ENCODE measurements around the gene MAPK10. TPM values are rescaled to one million over a fixed set of nuclear protein-coding genes. Genes with fewer than 3 reads are reported as not detected.

Gene MAPK10
- 8.9 TPM for total RNA-seq

DNA sequence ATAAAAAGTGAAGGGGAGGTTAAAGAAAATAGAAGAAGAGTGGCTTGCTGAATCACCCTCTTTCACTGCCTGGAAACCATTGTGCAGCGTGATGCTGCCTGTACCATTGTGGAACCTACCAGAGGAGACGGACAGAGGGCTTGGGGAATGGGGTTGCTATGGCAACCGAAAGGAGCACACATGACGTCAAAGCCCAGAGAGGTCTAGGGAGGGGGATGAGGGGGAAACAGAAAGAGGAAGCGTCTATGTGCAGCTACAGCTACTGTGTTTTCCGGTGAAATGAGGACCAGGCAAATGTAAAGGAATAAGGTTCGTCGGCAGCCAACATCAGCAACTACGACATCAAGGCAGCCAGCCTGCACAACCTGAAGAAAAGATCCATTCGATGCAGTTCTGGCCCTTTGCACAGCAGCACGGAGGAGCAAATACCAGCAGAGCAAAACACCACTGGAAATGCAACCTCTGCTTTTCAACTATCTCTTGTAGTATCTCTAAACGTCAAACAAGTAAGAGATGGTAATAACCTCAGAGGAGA, at the start of gene MAPK10:
Gene MAPK10 (minus strand): TSS at position 110 of the 535 bp plus-strand sequence.
- Histone ChIP-seq H3K27ac (ENCODE audit: low read depth, low read length) (no peak within 1 kb of the TSS), H3K9me3 (ENCODE audit: control insufficient read depth in 3 of 3, low read length in 3 of 3) (no peaks in the 10 kb centered on the region), H3K36me3 (ENCODE audit: control insufficient read depth in 3 of 3, insufficient read depth in 3 of 3, low read length in 3 of 3) (no peaks in the 10 kb centered on the region), H3K9ac (ENCODE audit: low read depth in 1 of 3, low read length in 3 of 3) (peak within 1 kb of the TSS in 2 of 3 donors; percentile 51 to 54), H3K27me3 (ENCODE audit: control insufficient read depth in 3 of 3, insufficient read depth in 3 of 3, low read length in 3 of 3) (no peaks in the 10 kb centered on the region), H3K4me1 (ENCODE audit: control insufficient read depth in 3 of 3, insufficient read depth in 3 of 3, low read length in 3 of 3) (peaks cover 10 to 16% (median 14%) of the 10 kb centered on the region in 3 donors), H3K4me3 (ENCODE audit: low read length in 3 of 3) (peak within 1 kb of the TSS; percentile 54 to 72 (median 71))

DNA sequence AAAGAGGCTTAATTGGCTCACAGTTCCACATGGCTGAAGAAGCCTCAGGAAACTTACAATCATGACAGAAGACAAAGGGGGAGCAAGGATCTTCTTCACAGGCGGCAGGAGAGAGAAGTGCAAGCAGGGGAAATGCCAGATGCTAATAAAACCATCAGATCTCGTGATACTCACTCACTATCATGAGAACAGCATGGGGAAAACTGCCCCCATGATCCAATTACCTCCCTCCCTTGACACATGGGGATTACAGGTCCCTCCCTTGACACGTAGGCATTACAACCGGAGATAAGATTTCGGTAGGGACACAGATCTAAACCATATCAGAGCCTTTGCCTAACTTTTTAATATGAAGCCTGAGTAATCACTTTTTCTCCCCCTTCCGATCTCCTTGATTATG, 43.7 kb upstream of the MAPK10 start:
- no peaks in the 10 kb centered on the region for H3K9me3 ChIP-seq (ENCODE audit: control insufficient read depth in 3 of 3, low read length in 3 of 3)
- H3K9ac ChIP-seq (ENCODE audit: low read depth in 1 of 3, low read length in 3 of 3) = no peak overlapping the region
- no peaks in the 10 kb centered on the region for H3K4me1 ChIP-seq (ENCODE audit: control insufficient read depth in 3 of 3, insufficient read depth in 3 of 3, low read length in 3 of 3)
- no peaks in the 10 kb centered on the region for H3K36me3 ChIP-seq (ENCODE audit: control insufficient read depth in 3 of 3, insufficient read depth in 3 of 3, low read length in 3 of 3)
- no peak overlapping the region for H3K4me3 ChIP-seq (ENCODE audit: low read length in 3 of 3)
- no peak overlapping the region for H3K27ac ChIP-seq (ENCODE audit: low read depth, low read length)
- no peaks in the 10 kb centered on the region for H3K27me3 ChIP-seq (ENCODE audit: control insufficient read depth in 3 of 3, insufficient read depth in 3 of 3, low read length in 3 of 3)

DNA sequence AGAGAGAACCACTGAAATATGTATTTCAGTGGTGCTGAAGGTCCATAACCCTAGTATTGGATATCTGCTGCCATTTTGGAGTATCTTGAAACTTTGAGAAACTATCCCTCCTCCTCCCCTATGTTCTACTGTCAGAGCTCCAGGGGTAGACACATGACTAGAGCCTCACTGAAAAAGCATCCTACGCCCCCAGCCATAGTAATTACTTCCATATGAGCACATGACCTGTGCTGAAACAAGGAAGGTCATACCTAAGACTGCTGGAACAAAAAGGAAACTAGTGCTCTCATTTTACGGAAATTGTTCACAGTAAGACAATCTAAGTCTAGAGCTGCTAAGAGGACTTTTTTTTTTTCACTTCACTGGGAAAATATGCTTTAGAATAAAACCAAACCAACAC, 42.0 kb upstream of the MAPK10 start:
- Histone ChIP-seq H3K9ac (ENCODE audit: low read depth in 1 of 3, low read length in 3 of 3) (no peak overlapping the region), H3K27me3 (ENCODE audit: control insufficient read depth in 3 of 3, insufficient read depth in 3 of 3, low read length in 3 of 3) (no peaks in the 10 kb centered on the region), H3K4me3 (ENCODE audit: low read length in 3 of 3) (no peak overlapping the region)

DNA sequence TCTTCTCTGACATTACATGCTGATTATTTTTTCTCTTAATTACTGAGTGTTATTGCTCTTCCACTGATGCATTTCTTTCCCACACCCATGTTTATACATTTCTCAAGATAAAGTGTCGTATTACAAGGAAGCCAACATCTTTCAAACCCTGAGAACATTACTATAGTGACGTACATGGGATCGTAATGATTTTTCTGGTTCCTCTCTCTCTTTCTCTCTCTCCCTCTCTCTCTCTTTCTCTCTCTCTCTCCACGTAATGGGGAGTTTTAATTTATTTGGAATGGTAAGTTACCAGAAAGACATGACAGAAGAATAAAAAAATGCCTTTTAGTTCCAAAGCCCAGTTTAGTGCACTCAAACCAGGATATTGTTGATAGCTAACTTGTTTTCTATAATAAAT, 40.4 kb upstream of the MAPK10 start:
- Histone ChIP-seq H3K27me3 (ENCODE audit: control insufficient read depth in 3 of 3, insufficient read depth in 3 of 3, low read length in 3 of 3) (no peaks in the 10 kb centered on the region), H3K4me3 (ENCODE audit: low read length in 3 of 3) (no peak overlapping the region), H3K9me3 (ENCODE audit: control insufficient read depth in 3 of 3, low read length in 3 of 3) (no peaks in the 10 kb centered on the region), H3K36me3 (ENCODE audit: control insufficient read depth in 3 of 3, insufficient read depth in 3 of 3, low read length in 3 of 3) (no peaks in the 10 kb centered on the region), H3K27ac (ENCODE audit: low read depth, low read length) (no peak overlapping the region), H3K9ac (ENCODE audit: low read depth in 1 of 3, low read length in 3 of 3) (no peak overlapping the region), H3K4me1 (ENCODE audit: control insufficient read depth in 3 of 3, insufficient read depth in 3 of 3, low read length in 3 of 3) (no peaks in the 10 kb centered on the region)

More for the DNA sequence above, 42.0 kb upstream of the MAPK10 start:
- H3K36me3 ChIP-seq (ENCODE audit: control insufficient read depth in 3 of 3, insufficient read depth in 3 of 3, low read length in 3 of 3) = no peaks in the 10 kb centered on the region
- H3K27ac ChIP-seq (ENCODE audit: low read depth, low read length) = no peak overlapping the region
- no peaks in the 10 kb centered on the region for H3K9me3 ChIP-seq (ENCODE audit: control insufficient read depth in 3 of 3, low read length in 3 of 3)
- H3K4me1 ChIP-seq (ENCODE audit: control insufficient read depth in 3 of 3, insufficient read depth in 3 of 3, low read length in 3 of 3) = no peaks in the 10 kb centered on the region

DNA sequence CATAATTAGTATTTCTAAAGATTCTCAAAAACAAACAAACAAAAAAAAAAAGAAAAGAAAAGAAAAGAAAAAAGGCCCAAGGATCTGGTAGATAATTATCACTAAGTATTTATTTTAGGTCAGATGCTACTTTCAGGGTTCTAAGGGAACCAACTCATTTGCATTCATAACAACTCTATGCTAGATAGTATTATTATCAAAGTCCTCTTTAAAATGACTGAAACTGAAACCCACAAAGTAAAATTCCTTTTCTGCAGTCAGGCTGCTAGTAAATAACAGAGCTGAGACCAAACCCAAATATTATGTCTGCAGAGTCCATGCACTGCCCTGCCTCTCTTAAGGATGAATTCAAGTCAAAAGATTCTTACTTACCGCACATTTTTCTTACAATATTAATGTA, 38.3 kb upstream of the MAPK10 start:
- Histone ChIP-seq H3K9me3 (ENCODE audit: control insufficient read depth in 3 of 3, low read length in 3 of 3) (no peaks in the 10 kb centered on the region), H3K27ac (ENCODE audit: low read depth, low read length) (no peak overlapping the region), H3K4me1 (ENCODE audit: control insufficient read depth in 3 of 3, insufficient read depth in 3 of 3, low read length in 3 of 3) (no peaks in the 10 kb centered on the region), H3K4me3 (ENCODE audit: low read length in 3 of 3) (no peak overlapping the region), H3K36me3 (ENCODE audit: control insufficient read depth in 3 of 3, insufficient read depth in 3 of 3, low read length in 3 of 3) (no peaks in the 10 kb centered on the region), H3K9ac (ENCODE audit: low read depth in 1 of 3, low read length in 3 of 3) (no peak overlapping the region), H3K27me3 (ENCODE audit: control insufficient read depth in 3 of 3, insufficient read depth in 3 of 3, low read length in 3 of 3) (no peaks in the 10 kb centered on the region)

- H3K4me1 ChIP-seq (ENCODE audit: control insufficient read depth in 3 of 3, insufficient read depth in 3 of 3, low read length in 3 of 3) = no peaks in the 10 kb centered on the region
- no peaks in the 10 kb centered on the region for H3K9me3 ChIP-seq (ENCODE audit: control insufficient read depth in 3 of 3, low read length in 3 of 3)
- H3K36me3 ChIP-seq (ENCODE audit: control insufficient read depth in 3 of 3, insufficient read depth in 3 of 3, low read length in 3 of 3) = no peaks in the 10 kb centered on the region
- H3K9ac ChIP-seq (ENCODE audit: low read depth in 1 of 3, low read length in 3 of 3) = no peak overlapping the region
- H3K27me3 ChIP-seq (ENCODE audit: control insufficient read depth in 3 of 3, insufficient read depth in 3 of 3, low read length in 3 of 3) = no peaks in the 10 kb centered on the region
- H3K4me3 ChIP-seq (ENCODE audit: low read length in 3 of 3) = no peak overlapping the region
- no peak overlapping the region for H3K27ac ChIP-seq (ENCODE audit: low read depth, low read length)
Measured at GRCh38 chr4:86393749-86394148, 33.9 kb upstream of the MAPK10 start.

- Histone ChIP-seq H3K36me3 (ENCODE audit: control insufficient read depth in 3 of 3, insufficient read depth in 3 of 3, low read length in 3 of 3) (no peaks in the 10 kb centered on the region), H3K9me3 (ENCODE audit: control insufficient read depth in 3 of 3, low read length in 3 of 3) (no peaks in the 10 kb centered on the region), H3K27ac (ENCODE audit: low read depth, low read length) (no peak overlapping the region), H3K4me1 (ENCODE audit: control insufficient read depth in 3 of 3, insufficient read depth in 3 of 3, low read length in 3 of 3) (no peaks in the 10 kb centered on the region), H3K27me3 (ENCODE audit: control insufficient read depth in 3 of 3, insufficient read depth in 3 of 3, low read length in 3 of 3) (no peaks in the 10 kb centered on the region), H3K4me3 (ENCODE audit: low read length in 3 of 3) (no peak overlapping the region), H3K9ac (ENCODE audit: low read depth in 1 of 3, low read length in 3 of 3) (no peak overlapping the region)
Measured at GRCh38 chr4:86389664-86390063, 29.8 kb upstream of the MAPK10 start.

GRCh38 chr4:86388252-86388651, 28.4 kb upstream of the MAPK10 start:
- no peaks in the 10 kb centered on the region for H3K36me3 ChIP-seq (ENCODE audit: control insufficient read depth in 3 of 3, insufficient read depth in 3 of 3, low read length in 3 of 3)
- H3K4me3 ChIP-seq (ENCODE audit: low read length in 3 of 3) = no peak overlapping the region
- no peaks in the 10 kb centered on the region for H3K27me3 ChIP-seq (ENCODE audit: control insufficient read depth in 3 of 3, insufficient read depth in 3 of 3, low read length in 3 of 3)
- no peaks in the 10 kb centered on the region for H3K4me1 ChIP-seq (ENCODE audit: control insufficient read depth in 3 of 3, insufficient read depth in 3 of 3, low read length in 3 of 3)
- H3K9me3 ChIP-seq (ENCODE audit: control insufficient read depth in 3 of 3, low read length in 3 of 3) = no peaks in the 10 kb centered on the region
- no peak overlapping the region for H3K27ac ChIP-seq (ENCODE audit: low read depth, low read length)
- H3K9ac ChIP-seq (ENCODE audit: low read depth in 1 of 3, low read length in 3 of 3) = no peak overlapping the region

DNA sequence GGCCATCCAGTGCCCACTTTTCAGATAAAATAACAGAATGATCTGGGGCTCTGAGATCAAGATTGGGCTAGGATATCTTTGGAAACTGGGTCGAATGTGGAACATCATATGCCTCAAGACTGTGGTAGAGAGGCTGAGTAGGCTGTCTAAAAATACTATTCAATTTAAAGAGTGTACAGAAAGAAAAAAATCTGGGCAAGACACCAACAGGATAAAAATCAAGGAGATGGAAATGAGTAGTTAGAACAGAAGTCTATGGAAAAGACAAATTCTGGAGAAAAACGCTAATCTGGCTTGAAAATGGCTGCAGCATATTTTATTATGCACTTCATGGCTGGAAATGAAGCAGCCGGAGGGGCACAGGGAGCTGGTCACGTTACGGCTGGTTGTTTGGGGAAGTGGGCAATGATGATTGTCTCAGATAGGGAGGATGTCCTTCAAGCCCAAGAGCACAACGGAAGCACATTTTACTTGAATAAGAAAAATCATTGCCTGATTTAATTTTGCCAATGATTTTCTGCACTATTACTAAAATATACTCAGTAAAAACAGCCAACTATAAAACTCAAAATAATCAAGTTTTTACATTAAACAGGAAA, 27.1 kb upstream of the MAPK10 start:
- no peaks in the 10 kb centered on the region for H3K27me3 ChIP-seq (ENCODE audit: control insufficient read depth in 3 of 3, insufficient read depth in 3 of 3, low read length in 3 of 3)
- no peaks in the 10 kb centered on the region for H3K9me3 ChIP-seq (ENCODE audit: control insufficient read depth in 3 of 3, low read length in 3 of 3)
- no peak overlapping the region for H3K9ac ChIP-seq (ENCODE audit: low read depth in 1 of 3, low read length in 3 of 3)
- no peaks in the 10 kb centered on the region for H3K4me1 ChIP-seq (ENCODE audit: control insufficient read depth in 3 of 3, insufficient read depth in 3 of 3, low read length in 3 of 3)
- no peak overlapping the region for H3K27ac ChIP-seq (ENCODE audit: low read depth, low read length)
- no peak overlapping the region for H3K4me3 ChIP-seq (ENCODE audit: low read length in 3 of 3)
- H3K36me3 ChIP-seq (ENCODE audit: control insufficient read depth in 3 of 3, insufficient read depth in 3 of 3, low read length in 3 of 3) = no peaks in the 10 kb centered on the region

DNA sequence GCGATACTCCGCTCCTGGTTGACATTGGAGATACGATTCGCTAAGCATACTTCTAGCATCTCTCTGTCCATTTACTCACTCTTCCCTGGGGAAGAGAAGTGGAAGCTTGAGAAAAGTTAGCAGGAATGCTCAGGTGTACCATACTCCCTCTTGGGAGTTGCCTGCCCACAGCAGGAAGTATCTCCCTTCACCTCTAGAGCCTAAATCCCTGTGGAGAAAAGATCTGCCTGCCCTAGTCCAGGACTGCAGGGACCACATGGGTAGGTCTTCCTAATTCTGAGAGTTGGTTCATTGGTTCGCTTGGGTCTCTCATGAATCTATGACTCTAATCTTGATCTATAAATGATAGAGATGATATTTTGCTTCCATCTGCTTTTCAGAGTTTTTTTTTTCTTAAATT, 26.3 kb upstream of the MAPK10 start:
- H3K36me3 ChIP-seq (ENCODE audit: control insufficient read depth in 3 of 3, insufficient read depth in 3 of 3, low read length in 3 of 3) = no peaks in the 10 kb centered on the region
- H3K27me3 ChIP-seq (ENCODE audit: control insufficient read depth in 3 of 3, insufficient read depth in 3 of 3, low read length in 3 of 3) = no peaks in the 10 kb centered on the region
- H3K27ac ChIP-seq (ENCODE audit: low read depth, low read length) = no peak overlapping the region
- no peak overlapping the region for H3K4me3 ChIP-seq (ENCODE audit: low read length in 3 of 3)
- H3K9ac ChIP-seq (ENCODE audit: low read depth in 1 of 3, low read length in 3 of 3) = no peak overlapping the region
- H3K4me1 ChIP-seq (ENCODE audit: control insufficient read depth in 3 of 3, insufficient read depth in 3 of 3, low read length in 3 of 3) = no peaks in the 10 kb centered on the region
- no peaks in the 10 kb centered on the region for H3K9me3 ChIP-seq (ENCODE audit: control insufficient read depth in 3 of 3, low read length in 3 of 3)
